Measurements from ENCODE around the gene EEFSEC. TPM values are rescaled to one million over a fixed set of nuclear protein-coding genes. Genes with fewer than 3 reads are reported as not detected.

Gene EEFSEC
- total RNA-seq, 4 donors from 2014 or later: 9.1 to 17.4 (median 15.8) TPM

- 93% methylated on average over 5 of the region's 8 CpGs for WGBS
- DNase-seq (ENCODE audit: extremely low spot score): no peak
- no peaks in the 10 kb centered on the region for H3K9me3 ChIP-seq
- H3K36me3 ChIP-seq: peaks cover 0 to 11% (median 7%) of the 10 kb centered on the region in 4 donors
- H3K4me3 ChIP-seq: no peak overlapping the region
- intact Hi-C loops (cut with DNase I): no loop called here
- H3K27me3 ChIP-seq: no peaks in the 10 kb centered on the region
- H3K4me1 ChIP-seq: peaks cover 0 to 23% (median 21%) of the 10 kb centered on the region in 4 donors
- TF ChIP-seq EP300 (IDR thresholded peaks at IDR 0.05): no peak
- TF ChIP-seq, protein P1, sequence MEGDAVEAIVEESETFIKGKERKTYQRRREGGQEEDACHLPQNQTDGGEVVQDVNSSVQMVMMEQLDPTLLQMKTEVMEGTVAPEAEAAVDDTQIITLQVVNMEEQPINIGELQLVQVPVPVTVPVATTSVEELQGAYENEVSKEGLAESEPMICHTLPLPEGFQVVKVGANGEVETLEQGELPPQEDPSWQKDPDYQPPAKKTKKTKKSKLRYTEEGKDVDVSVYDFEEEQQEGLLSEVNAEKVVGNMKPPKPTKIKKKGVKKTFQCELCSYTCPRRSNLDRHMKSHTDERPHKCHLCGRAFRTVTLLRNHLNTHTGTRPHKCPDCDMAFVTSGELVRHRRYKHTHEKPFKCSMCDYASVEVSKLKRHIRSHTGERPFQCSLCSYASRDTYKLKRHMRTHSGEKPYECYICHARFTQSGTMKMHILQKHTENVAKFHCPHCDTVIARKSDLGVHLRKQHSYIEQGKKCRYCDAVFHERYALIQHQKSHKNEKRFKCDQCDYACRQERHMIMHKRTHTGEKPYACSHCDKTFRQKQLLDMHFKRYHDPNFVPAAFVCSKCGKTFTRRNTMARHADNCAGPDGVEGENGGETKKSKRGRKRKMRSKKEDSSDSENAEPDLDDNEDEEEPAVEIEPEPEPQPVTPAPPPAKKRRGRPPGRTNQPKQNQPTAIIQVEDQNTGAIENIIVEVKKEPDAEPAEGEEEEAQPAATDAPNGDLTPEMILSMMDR (IDR thresholded peaks at IDR 0.05): no peak
- TF ChIP-seq POLR2A (IDR thresholded peaks at IDR 0.05; ENCODE audit: low read depth): no peak
- TF ChIP-seq POLR2AphosphoS5 (IDR thresholded peaks at IDR 0.05): no peak
- H3K27ac ChIP-seq (replicated peaks in 1 of 4): no peak overlapping the region
These were observed 199.0 kb downstream of the EEFSEC start for GRCh38 chr3:128352326-128352725.

GRCh38 chr3:128353361-128353965, 200.2 kb downstream of the EEFSEC start:
- intact Hi-C loops (cut with DNase I): no loop called here
- TF ChIP-seq, protein P1 (IDR thresholded peaks at IDR 0.05): no peak
- TF ChIP-seq POLR2AphosphoS5 (IDR thresholded peaks at IDR 0.05) (no peak), POLR2A (IDR thresholded peaks at IDR 0.05; ENCODE audit: low read depth) (no peak), EP300 (IDR thresholded peaks at IDR 0.05) (no peak)
- peaks cover 0 to 16% (median 11%) of the 10 kb centered on the region in 4 donors for H3K36me3 ChIP-seq
- no peaks in the 10 kb centered on the region for H3K27me3 ChIP-seq
- no peak for DNase-seq (ENCODE audit: extremely low spot score)
- 81% methylated on average over 3 of the region's 8 CpGs for WGBS
- no peak overlapping the region for H3K4me3 ChIP-seq
- peaks cover 0 to 23% (median 21%) of the 10 kb centered on the region in 4 donors for H3K4me1 ChIP-seq
- H3K27ac ChIP-seq (replicated peaks in 1 of 4): no peak overlapping the region
- H3K9me3 ChIP-seq: no peaks in the 10 kb centered on the region

DNA sequence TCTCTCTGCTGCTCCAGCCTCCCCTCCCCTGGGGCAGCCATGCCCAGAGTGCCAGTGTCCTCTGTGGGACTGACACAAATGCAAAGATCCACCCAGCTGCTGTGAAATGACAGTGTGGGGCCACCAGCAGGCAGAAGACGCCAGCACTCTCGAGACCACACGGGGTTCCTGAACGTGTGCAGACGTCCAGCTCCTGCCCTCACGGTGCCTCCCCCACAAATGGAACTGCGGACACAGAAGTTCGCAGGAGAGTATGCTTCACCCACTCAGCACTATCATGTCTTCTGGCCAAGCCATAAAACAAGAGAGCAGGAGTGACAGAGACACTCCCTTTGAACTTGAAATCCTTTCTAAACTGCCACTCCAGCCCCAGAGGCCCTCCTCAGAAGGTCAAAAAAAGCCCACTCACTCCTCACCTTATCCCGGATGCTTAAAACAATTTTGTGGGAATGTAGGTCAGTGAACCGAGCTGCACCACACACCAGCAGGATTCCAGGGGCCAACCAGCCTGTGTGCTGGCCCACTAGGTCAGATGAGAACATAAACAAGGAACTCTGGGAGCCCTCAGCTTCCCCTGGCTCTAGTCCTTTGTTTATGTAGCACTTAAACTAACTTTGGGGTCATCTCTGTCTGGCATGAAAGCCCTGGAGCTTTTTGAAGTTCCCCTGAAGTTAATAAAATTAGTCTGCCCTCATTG, 200.9 kb downstream of the EEFSEC start:
- WGBS: 52% methylated on average over 9 of the region's 10 CpGs
- TF ChIP-seq EP300 (IDR thresholded peaks at IDR 0.05) (no peak), POLR2A (IDR thresholded peaks at IDR 0.05; ENCODE audit: low read depth) (no peak), POLR2AphosphoS5 (IDR thresholded peaks at IDR 0.05) (no peak)
- TF ChIP-seq, protein P1 (IDR thresholded peaks at IDR 0.05): no peak
- peak overlapping the region in 2 of 4 donors; percentile 28 to 37 for H3K27ac ChIP-seq (replicated peaks in 1 of 4)

DNA sequence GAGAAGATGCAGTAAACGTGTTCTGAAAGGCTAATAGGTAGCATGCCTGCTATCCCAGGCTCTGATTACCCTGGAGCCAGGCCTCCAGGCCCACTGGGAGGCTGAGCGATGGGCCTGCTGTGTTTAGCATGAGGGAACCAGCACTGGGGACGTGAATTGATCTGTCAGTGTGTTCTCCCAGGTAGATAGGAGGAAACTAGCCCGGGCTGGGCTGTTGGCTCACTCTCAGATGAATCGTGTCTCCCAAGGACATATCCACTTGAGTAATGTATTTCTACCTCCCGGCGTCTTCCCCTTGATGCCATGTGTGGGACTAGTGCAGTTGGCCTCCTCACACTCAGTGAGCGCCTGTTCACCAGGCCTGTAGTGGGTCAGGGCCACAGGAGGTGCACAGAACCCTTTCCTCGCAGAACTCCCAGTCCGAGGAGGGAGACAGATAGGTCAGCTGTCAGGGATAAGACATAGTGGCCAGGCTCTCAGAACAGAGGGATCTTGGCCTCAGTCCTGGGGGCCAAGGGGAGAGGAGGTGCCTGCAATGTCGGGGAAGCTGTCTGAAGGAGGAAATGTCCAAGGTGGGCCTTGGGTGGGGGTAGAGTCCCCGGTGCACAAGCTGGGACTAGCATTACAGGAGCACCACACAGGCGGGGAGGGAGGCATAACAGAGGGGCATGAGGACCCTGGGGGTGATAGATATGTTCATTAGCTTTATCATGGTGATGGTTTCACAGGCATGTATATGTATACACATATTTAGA, 201.7 kb downstream of the EEFSEC start:
- TF ChIP-seq, protein P1 (IDR thresholded peaks at IDR 0.05): no peak
- no peak for TF ChIP-seq EP300 (IDR thresholded peaks at IDR 0.05)
- no peak for TF ChIP-seq POLR2A (IDR thresholded peaks at IDR 0.05; ENCODE audit: low read depth)
- TF ChIP-seq POLR2AphosphoS5 (IDR thresholded peaks at IDR 0.05): no peak
- DNase-seq (ENCODE audit: extremely low spot score): no peak
- Histone ChIP-seq H3K36me3 (peaks cover 0 to 27% (median 15%) of the 10 kb centered on the region in 4 donors), H3K4me1 (peaks cover 0 to 23% (median 21%) of the 10 kb centered on the region in 4 donors), H3K27me3 (no peaks in the 10 kb centered on the region), H3K27ac (replicated peaks in 1 of 4) (peak overlapping the region in 3 of 4 donors; percentile 15 to 37 (median 28)), H3K4me3 (no peak overlapping the region), H3K9me3 (no peaks in the 10 kb centered on the region)
- intact Hi-C loops (cut with DNase I): no loop called here
- WGBS: 62% methylated on average over 13 of the region's 13 CpGs

More for the DNA sequence above, 200.9 kb downstream of the EEFSEC start:
- Histone ChIP-seq H3K4me1 (peaks cover 0 to 23% (median 21%) of the 10 kb centered on the region in 4 donors), H3K9me3 (no peaks in the 10 kb centered on the region), H3K4me3 (no peak overlapping the region), H3K27me3 (no peaks in the 10 kb centered on the region), H3K36me3 (peaks cover 0 to 23% (median 13%) of the 10 kb centered on the region in 4 donors)
- DNase-seq (ENCODE audit: extremely low spot score): no peak
- intact Hi-C loops (cut with DNase I): no loop called here
